Aorta (tissue), 5 donors: ENCODE results near the gene USP48. TPM values are rescaled to one million over a fixed set of nuclear protein-coding genes. Genes with fewer than 3 reads are reported as not detected.
A peak's percentile ranks its signal among the peaks of the same experiment; 100 is the strongest.
"Not testable (repeated sequence)": the region's sequence is repeated elsewhere in the genome, so short reads cannot be mapped to it uniquely, and the experiment has no call there.

Experiments used
- ATAC-seq: fragments of 200-7000 bp; cut with Tn5 transposase; one replicate; pipeline ENCODE4 v1.9.1; 2022; ENCODE audit warnings: moderate library complexity; ENCODE audit not compliant: low FRiP score
- DNase-seq, 2 donors: peaks; one replicate each; pipeline ENCODE4 v3.0.0-alpha.2; 2020
- H3K27ac ChIP-seq, 2 donors: one replicate each; pipeline ENCODE4 v1.5.1; 2013; ENCODE audit warnings: low read length in 2 of 2, mild to moderate bottlenecking in 2 of 2, moderate library complexity in 2 of 2, control low read depth in 1 of 2, inconsistent platforms in 1 of 2, low read depth in 1 of 2
- H3K27me3 ChIP-seq, 2 donors: one replicate each; pipeline ENCODE4 v1.6.1; 2013; ENCODE audit warnings: control low read depth in 1 of 2, low read length in 1 of 2, mild to moderate bottlenecking in 1 of 2, moderate library complexity in 1 of 2; ENCODE audit not compliant: insufficient read depth in 2 of 2, control insufficient read depth in 1 of 2
- H3K36me3 ChIP-seq, 2 donors: one replicate each; pipeline ENCODE4 v1.6.1; 2013; ENCODE audit warnings: control low read depth in 1 of 2, low read length in 1 of 2, mild to moderate bottlenecking in 1 of 2; ENCODE audit not compliant: insufficient read depth in 2 of 2, control insufficient read depth in 1 of 2
- H3K4me1 ChIP-seq, 2 donors: one replicate each; pipeline ENCODE4 v1.6.1; 2013; ENCODE audit warnings: low read length in 2 of 2, control low read depth in 1 of 2, mild to moderate bottlenecking in 1 of 2, moderate library complexity in 1 of 2; ENCODE audit not compliant: insufficient read depth in 2 of 2, control insufficient read depth in 1 of 2
- H3K4me3 ChIP-seq, 2 donors: one replicate each; pipeline ENCODE4 v1.5.1; 2013; ENCODE audit warnings: low read length in 2 of 2, control low read depth in 1 of 2, mild to moderate bottlenecking in 1 of 2
- H3K9me3 ChIP-seq: one replicate; pipeline ENCODE4 v1.6.1; 2013; ENCODE audit warnings: mild to moderate bottlenecking, low read length; ENCODE audit not compliant: control insufficient read depth
- WGBS, 2 donors: extraction: QIAGEN DNeasy Blood & Tissue Kit; methylation state at CpG; one replicate each; pipeline ENCODE4 v1.1.7; 2013; 5-methylcytosine and 5-hydroxymethylcytosine counted together
- intact Hi-C, 2 donors: fragments of 100-400 bp; cut with DNase I; formaldehyde crosslinking; loops; one replicate each; pipeline versions ENCODE4 v1.14.2 to v1.15.0; 2022
- long read RNA-seq, 2 donors: library from polyadenylated mRNA; unstranded; transcript quantifications; one replicate each; pipeline ENCODE4 v2.0.0, GENCODE V29; 2020 to 2021
- polyA plus RNA-seq, 2 donors: library from polyadenylated mRNA; stranded (reverse); fragments of 200-250 nt; gene quantifications; one replicate each; pipeline ENCODE4 v1.2.3, GENCODE V29; 2013
- total RNA-seq, 2 donors: library from RNA; stranded (reverse); fragmentation: NEBNext Ultra II Directional; extraction: Animal tissue kit (Norgen Biotek cat#: 25700); gene quantifications; one replicate each; pipeline ENCODE4 v1.2.1, GENCODE V29; 2021
- donor health status: healthy with polysubstance abuse.
- donor health status: Bipolar disorder and iron deficiency.
- donor health status: DM: no; HTN: no; CAD: no.
- donor health status: DM: no; HTN: no; CAD: no.
- donor health status: DM: yes; HTN: yes; CAD: no.

USP48 gene
- total RNA-seq (10 to 100 TPM; 52.4 to 90.1 TPM), polyA plus RNA-seq (10 to 100 TPM; 16.2 to 34.1 TPM)
- long read RNA-seq, donor 1, transcript USP48-205 (11 exons, 2,818 nt): major isoform, 16 of 215 reads
- long read RNA-seq, donor 1, partial matches to known transcripts: 163 of 215 reads
- long read RNA-seq, donor 1, other reads (novel, unspliced or antisense): 36 of 215 reads
- long read RNA-seq, donor 2, full-length matches to known transcripts: 13 of 58 reads
- long read RNA-seq, donor 2, partial matches to known transcripts: 27 of 58 reads
- long read RNA-seq, donor 2, other reads (novel, unspliced or antisense): 18 of 58 reads

GRCh38 chr1:21782868-21783678 lies at the start of gene USP48:
USP48 (minus strand) TSS chr1:21783149; CDS start chr1:21782957, 192 bp downstream.
- Histone ChIP-seq H3K9me3 (no peaks in the 10 kb centered on the region), H3K4me3 (peak within 1 kb of the TSS; percentile 55 to 98), H3K27ac (peak within 1 kb of the TSS; percentile 94 to 96), H3K36me3 (no peaks in the 10 kb centered on the region), H3K27me3 (no peaks in the 10 kb centered on the region), H3K4me1 (no peaks in the 10 kb centered on the region)
- WGBS, 2 donors: 0 to 1% methylated on average over 65 to 82 of the region's 82 CpGs
- intact Hi-C loops: loop anchor here in 1 of 2 donors (2.0 kb wide), 1 partner anchor 182 kb away; no protein-coding TSS in a partner anchor
- peak; percentile 98 to 99 for DNase-seq
- ATAC-seq: peak; percentile 99

- Histone ChIP-seq H3K27me3 (no peaks in the 10 kb centered on the region), H3K36me3 (peaks cover 4 to 38% of the 10 kb centered on the region in 2 donors), H3K9me3 (no peaks in the 10 kb centered on the region), H3K4me3 (no peak overlapping the region), H3K27ac (no peak overlapping the region), H3K4me1 (no peaks in the 10 kb centered on the region)
- ATAC-seq: no peak
- WGBS, 2 donors: 86 to 88% methylated on average over 14 of the region's 14 CpGs
- no peak for DNase-seq
- intact Hi-C loops: no loop called here
These were observed 48.6 kb upstream of the USP48 start for GRCh38 chr1:21831454-21831970.

DNA sequence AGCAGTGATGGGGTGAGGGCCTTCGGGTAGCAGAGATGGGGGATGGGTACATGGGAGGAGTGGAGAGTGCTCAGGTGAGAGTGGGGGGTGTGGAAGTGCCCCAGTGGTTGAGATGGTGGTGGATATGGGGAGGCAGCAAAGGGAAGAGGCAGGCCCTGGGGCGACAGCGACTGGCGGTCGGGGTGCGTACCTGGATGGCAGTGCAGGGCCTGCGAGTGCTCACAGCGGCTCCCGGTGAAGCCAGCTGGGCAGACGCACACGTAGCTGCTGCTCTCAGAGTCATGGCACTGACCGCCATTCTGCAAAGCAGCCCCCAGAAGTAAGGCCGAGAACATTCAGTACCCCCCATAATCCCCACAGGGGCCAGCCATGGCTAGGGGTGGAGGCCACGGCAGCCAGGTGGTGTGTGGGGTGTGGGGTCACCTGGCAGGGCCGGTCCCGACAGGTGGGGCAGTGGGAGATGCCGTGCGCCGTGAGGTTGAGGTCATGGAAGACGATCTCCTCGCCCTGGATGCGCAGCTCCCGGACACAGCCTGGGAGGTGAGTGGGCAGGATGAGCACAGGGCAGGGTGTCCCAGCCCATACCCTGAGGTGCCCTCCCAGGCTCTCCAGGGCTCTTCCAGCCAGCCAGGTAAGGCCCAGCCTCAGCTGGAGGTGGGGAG lies 48.0 kb upstream of the USP48 start:
- WGBS, 2 donors: 91 to 94% methylated on average over 23 of the region's 23 CpGs
- Histone ChIP-seq H3K27ac (no peak overlapping the region), H3K27me3 (no peaks in the 10 kb centered on the region), H3K4me3 (no peak overlapping the region), H3K9me3 (no peaks in the 10 kb centered on the region), H3K4me1 (no peaks in the 10 kb centered on the region), H3K36me3 (peaks cover 4 to 37% of the 10 kb centered on the region in 2 donors)
- intact Hi-C loops: no loop called here
- DNase-seq (no peak), ATAC-seq (no peak)

DNA sequence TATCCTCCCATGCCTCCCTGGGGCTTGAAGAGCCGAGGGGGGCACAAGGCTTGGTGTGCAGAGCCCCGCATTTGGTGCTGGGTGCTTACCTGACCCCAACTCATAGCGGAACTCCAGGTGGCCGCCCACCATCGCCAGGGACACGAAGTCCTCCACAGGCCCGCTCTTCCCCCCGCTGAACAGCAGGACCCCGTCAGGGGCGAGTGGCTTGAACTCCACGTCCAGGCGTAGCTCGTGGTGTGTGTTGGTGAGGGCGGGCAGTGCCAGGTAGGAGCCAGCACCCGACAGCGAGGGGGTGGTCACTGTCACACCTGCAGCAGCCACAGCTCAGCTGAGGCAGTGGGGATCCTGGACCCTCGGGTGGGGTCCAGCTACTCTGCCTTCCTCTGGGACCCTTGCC lies 46.3 kb upstream of the USP48 start:
- H3K36me3 ChIP-seq: peaks cover 4 to 29% of the 10 kb centered on the region in 2 donors
- no peak overlapping the region for H3K4me3 ChIP-seq
- H3K9me3 ChIP-seq: no peaks in the 10 kb centered on the region
- no peaks in the 10 kb centered on the region for H3K27me3 ChIP-seq
- no peak for ATAC-seq
- intact Hi-C loops: no loop called here
- H3K4me1 ChIP-seq: no peaks in the 10 kb centered on the region
- WGBS, 2 donors: 92 to 96% methylated on average over 17 of the region's 17 CpGs
- no peak for DNase-seq
- no peak overlapping the region for H3K27ac ChIP-seq

DNA sequence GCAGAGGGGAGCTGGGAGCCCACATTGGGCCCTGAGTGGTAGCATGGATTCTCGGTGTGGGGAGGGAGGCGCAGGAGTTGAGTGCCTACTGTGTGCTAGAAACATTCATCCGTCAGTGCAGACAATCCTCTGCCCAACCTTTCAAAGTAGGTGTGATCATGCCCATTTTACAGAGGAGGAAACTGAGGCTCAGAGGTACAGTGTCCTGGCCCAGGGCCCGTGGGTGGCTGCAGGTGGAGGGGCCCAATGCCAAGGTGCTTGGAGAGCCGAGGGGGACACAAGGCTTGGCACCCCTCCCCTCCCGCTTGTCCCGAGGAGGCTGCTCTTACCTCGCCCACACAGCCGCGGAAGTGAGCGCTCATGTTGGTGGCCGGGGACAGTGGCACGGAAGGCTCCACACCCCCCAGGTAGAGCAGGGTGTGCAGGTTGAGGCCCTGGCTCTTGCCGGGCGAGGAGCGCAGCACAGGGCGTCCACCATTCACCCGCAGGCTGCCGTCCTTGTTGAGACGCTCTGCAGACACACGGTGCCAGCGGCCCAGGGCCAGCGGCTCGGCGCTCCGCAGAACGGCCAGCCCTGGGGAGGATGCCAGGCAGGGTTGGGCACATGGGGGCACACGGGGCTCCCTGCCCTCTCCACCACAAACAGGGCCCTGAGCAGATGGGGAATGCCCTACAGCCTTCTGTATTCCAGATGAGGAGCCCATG lies 45.7 kb upstream of the USP48 start:
- ATAC-seq (peak; percentile 6), DNase-seq (no peak)
- Histone ChIP-seq H3K27ac (no peak overlapping the region), H3K27me3 (no peaks in the 10 kb centered on the region), H3K36me3 (peaks cover 4 to 30% of the 10 kb centered on the region in 2 donors), H3K4me1 (no peaks in the 10 kb centered on the region), H3K9me3 (no peaks in the 10 kb centered on the region), H3K4me3 (no peak overlapping the region)
- 84 to 86% methylated on average over 28 of the region's 28 CpGs for WGBS, 2 donors
- intact Hi-C loops: no loop called here

DNA sequence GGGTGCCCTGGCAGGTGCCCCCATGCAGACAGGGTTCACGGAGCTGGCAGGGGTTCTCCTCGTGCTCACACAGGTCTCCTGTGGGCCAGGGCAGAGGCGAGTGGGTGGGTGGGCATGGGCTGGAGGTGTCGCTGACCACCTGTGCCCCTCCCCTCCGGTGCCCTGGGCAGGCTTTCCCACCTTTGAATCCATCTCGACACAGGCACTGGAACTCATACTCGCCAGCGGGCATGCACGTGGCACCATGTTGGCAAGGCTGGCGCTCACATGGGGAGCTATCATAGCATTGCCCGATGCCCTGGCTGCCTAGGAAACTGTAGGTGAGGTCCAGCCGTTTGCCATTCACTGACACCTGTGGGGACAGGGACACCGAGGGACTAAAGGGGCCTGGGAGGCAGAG lies 45.1 kb upstream of the USP48 start:
- intact Hi-C loops: no loop called here
- no peak for ATAC-seq

DNA sequence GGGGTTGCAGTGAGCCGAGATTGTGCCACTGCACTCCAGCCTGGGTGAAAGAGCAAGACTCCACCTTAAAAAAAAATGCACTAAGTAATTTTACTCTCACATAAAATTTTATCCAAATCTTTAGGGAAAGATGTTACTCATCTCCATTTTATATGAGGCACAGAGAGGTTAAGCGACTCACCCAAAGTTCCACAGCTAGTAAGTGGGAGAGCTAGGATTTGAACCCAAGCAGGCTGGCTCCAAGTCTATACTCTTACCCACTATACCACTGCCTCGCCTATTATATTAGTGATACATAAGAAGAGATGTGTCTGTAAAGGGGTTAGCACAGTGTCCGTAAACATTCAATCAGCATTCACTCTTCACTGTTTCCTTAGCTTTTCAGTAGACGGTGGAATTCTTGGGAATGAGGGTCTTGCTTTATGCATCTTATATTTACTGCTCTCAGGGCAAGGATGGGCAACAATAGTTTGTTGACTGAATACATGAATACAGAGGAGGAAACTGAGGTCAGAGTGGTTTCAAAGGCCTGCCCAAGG lies 44.3 kb upstream of the USP48 start:
- Histone ChIP-seq H3K27me3 (no peaks in the 10 kb centered on the region), H3K4me1 (no peaks in the 10 kb centered on the region), H3K4me3 (no peak overlapping the region), H3K9me3 (no peaks in the 10 kb centered on the region), H3K27ac (no peak overlapping the region), H3K36me3 (peaks cover 4 to 23% of the 10 kb centered on the region in 2 donors)
- ATAC-seq: no peak
- 89 to 91% methylated on average over 5 of the region's 5 CpGs for WGBS, 2 donors
- DNase-seq: no peak
- intact Hi-C loops: no loop called here

More for the DNA sequence above, 45.1 kb upstream of the USP48 start:
- no peak overlapping the region for H3K4me3 ChIP-seq
- WGBS, 2 donors: 87 to 88% methylated on average over 13 of the region's 13 CpGs
- DNase-seq: peak in 1 of 2 donors; percentile 66
- H3K27me3 ChIP-seq: no peaks in the 10 kb centered on the region
- H3K36me3 ChIP-seq: peaks cover 4 to 24% of the 10 kb centered on the region in 2 donors
- H3K4me1 ChIP-seq: no peaks in the 10 kb centered on the region
- no peak overlapping the region for H3K27ac ChIP-seq
- H3K9me3 ChIP-seq: no peaks in the 10 kb centered on the region

DNA sequence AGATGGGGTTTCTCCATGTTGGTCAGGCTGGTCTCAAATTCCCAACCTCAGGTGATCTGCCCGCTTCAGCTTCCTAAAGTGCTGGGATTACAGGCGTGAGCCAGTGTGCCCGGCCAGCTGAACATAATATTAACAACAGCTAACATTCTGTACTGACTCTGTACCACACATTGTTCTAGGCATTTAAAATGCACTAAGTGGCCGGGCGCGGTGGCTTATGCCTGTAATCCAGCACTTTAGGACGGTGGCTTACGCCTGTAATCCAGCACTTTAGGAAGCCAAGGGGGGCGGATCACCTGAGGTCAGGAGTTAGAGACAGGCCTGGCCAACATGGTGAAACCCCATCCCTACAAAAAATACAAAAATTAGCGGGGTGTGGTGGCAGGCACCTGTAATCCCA lies 43.7 kb upstream of the USP48 start:
- intact Hi-C loops, H3K9me3 ChIP-seq: not testable (repeated sequence)
- peaks cover 4 to 24% of the 10 kb centered on the region in 2 donors for H3K36me3 ChIP-seq

More for the DNA sequence above, 43.7 kb upstream of the USP48 start:
- not testable (repeated sequence) for H3K27me3 ChIP-seq, H3K27ac ChIP-seq, H3K4me3 ChIP-seq, H3K4me1 ChIP-seq, ATAC-seq
- DNase-seq: peak in 1 of 2 donors; percentile 69
- 93% methylated on average over 10 of the region's 10 CpGs for WGBS, 2 donors
